GM19238 (cell line): ENCODE data around the gene CADPS2.

Experiments
- DNase-seq: peaks from one replicate; pipeline ENCODE4 v3.0.0; 2011; ENCODE audit warnings: low spot score; ENCODE audit not compliant: insufficient read length

CADPS2 gene

GRCh38 chr7:122457969-122458368 is 428.3 kb downstream of the CADPS2 start:
- DNase-seq = no peak

DNA sequence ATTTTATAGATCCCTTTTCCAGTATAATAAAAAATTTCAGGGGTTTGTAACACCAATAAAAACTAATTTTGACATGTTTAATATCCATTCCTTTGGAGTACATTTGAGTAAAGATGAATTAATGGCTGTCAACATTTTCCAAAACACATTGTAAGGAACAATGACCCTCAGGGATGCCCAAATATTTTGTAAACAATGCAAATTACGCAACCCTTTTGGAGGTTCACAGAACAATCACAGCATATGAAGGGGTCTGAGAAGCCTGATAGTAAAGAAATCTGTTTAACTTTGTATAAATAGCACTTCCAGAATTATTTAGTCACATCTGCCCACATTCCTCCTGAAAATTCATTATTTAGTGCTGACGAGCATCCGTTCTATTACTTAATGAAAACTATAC is 428.9 kb downstream of the CADPS2 start:
- no peak for DNase-seq

DNA sequence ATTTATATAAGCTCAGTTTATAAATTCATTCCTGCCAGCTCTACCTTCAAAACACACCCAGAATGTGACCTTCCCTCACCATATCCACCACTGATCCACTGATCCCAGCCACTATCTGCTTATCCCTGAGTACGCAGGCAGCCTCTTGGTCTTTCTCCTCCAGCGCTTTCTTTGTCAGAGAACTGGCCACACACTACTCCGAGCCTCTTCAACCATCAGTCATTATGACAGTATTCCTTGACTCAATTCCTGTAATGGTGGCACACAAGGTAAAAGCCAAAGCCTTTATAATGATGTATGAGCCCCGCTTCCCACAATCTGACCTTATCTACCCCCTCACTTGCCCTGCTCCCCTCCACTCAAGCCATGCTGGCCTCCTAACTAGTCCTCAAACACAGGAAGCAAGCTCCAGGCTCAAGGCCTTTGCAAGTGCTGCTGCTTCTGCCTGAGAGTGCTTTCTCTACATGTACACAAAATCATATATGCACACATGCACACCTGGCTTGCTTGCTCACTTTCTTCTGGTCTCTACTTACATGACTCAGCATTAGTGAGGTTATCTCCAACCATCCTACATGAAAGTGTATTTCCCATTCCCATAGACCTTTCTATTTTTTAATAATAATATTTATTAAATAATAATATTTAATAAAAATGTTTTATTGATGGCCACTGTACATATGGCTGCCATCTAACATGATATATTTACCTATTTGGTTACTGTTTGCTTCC is 431.3 kb downstream of the CADPS2 start:
- no peak for DNase-seq

GRCh38 chr7:122453432-122453831 is 432.8 kb downstream of the CADPS2 start:
- no peak for DNase-seq

DNA sequence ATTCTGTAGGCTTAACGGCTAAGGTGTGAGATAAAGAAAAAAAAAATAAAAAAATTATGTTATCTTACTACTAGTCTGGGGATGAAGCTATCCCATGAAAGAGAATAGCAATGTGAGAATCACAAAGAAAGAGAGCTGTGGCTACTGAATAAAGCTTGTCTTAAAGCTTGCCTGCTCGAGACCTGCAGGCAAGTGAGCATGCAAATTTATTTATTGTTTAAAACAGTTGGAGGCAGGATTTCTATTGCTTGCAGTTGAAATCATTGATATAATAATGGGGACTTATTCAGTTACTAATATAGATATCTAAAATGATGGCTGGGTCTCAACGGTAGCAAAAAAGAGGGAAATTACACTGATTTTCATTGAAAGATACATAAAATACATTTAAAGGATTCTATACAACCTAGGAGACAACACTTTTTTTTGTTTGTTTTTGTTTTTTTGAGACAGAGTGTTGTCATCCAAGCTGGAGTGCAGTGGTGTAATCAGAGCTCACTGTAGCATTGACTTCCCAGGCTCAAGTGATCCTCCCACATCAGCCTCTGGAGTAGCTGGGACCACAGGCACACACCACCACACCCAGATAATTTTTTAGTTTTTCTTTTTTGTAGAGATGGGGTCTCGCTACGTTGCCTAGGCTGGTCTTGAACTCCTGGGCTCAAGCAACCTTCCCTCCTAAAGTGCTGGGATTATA is 437.2 kb downstream of the CADPS2 start:
- no peak for DNase-seq

DNA sequence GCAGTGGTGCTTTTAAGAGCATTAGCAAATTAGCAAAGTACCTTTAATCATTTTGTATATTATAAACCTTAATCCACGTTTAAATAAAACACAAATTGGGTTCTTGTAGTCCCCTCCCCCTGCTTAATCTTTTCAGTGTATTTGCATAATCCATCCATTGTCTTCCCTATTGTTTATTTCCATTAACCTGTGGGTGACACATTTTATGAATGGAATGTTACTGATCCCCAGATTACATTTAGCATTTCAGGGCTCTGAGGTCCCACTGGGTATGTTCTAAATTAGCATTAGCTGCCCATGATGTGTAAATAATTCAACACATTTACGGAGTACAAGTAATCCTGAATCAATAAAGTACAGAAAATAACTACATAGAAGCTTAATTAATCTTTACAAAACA is 443.3 kb downstream of the CADPS2 start:
- DNase-seq = no peak

GRCh38 chr7:122438492-122438891 is 447.8 kb downstream of the CADPS2 start:
- no peak for DNase-seq

GRCh38 chr7:122438006-122438405 is 448.3 kb downstream of the CADPS2 start:
- DNase-seq = no peak

- no peak for DNase-seq
Measured at GRCh38 chr7:122433765-122434164, 452.5 kb downstream of the CADPS2 start.

- no peak for DNase-seq
Measured at GRCh38 chr7:122430710-122431109, 455.6 kb downstream of the CADPS2 start.

DNA sequence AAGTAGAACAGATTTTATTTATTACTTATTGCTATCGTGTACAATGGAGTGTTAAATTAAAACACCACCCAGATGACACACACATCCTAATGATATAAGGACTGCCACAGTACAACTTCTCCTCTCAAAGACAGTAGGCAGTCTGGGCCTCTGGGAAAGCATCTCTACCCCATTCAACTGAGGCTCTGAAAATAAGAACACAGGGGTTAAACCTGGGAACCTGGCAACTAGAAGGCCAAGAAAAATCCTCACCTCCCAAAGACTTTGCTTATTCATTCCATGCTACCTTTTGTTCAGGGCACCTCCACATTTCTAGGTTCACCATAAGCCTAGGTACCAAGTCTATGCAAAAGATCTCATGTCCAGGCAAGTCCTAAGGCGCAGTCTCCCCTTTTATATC is 456.3 kb downstream of the CADPS2 start:
- DNase-seq = no peak

- no peak for DNase-seq
Measured at GRCh38 chr7:122425731-122426130, 460.5 kb downstream of the CADPS2 start.

DNA sequence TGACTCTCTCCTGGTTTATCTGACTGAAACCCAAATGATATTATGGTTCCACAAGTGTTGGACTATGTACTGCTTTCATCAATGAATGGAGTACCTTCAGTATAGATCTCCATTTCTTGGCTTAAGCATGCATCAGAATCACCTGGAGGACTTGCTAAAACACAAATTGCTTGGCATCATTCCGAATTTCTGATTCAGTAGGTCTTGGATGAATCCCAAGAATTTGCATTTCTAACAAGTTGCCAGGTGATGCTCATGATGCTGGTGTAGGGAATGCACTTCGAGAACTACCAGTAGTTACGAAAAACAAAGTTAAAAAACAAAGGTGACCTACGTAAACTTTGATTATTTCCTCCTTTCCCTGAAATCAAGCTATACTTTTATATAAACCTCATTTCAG is 462.7 kb downstream of the CADPS2 start:
- no peak for DNase-seq

- DNase-seq = no peak
Measured at GRCh38 chr7:122416336-122416735, 469.9 kb downstream of the CADPS2 start.

- DNase-seq = no peak
Measured at GRCh38 chr7:122415510-122415909, 470.8 kb downstream of the CADPS2 start.

DNA sequence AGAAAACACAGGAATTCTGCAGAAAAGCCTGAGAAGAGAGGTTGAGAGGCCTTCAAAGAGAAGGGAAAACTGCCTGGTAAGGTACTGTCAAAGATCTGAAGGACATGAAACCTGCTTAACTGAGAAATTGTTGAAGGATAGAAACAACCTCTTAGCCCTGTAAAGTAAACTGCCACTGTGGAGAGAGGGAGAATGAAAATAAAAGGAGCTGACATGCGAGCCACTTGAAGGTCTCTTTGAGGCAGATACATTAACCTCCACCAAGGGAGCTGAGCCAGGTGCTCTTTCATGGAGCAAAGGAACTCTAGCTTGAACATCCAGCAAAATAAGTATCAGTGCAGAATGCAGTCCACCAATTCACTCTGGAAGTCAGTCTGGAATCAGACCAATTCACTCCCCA is 472.9 kb downstream of the CADPS2 start:
- no peak for DNase-seq

- no peak for DNase-seq
Measured at GRCh38 chr7:122412883-122413282, 473.4 kb downstream of the CADPS2 start.

DNA sequence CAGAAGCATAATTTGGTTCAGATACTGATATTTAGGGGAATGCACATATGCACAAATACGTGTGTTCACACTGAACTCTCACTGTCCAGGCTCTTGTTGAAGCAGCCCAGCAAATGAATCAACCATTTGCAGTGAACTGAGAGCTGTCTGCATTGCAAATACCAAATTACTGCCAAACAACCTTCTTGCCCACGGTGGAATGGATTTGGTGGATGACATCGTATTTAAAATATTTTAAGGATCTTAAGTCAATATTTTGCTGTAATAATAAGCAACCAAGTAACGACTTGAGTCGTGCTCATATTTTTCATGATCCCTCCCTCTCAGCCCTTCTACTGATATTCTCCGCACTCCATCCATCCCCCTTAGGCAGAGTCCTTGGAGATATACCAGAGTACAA is 473.8 kb downstream of the CADPS2 start:
- DNase-seq = no peak

GRCh38 chr7:122407195-122407594 is 479.1 kb downstream of the CADPS2 start:
- no peak for DNase-seq

GRCh38 chr7:122403113-122403512 is 483.1 kb downstream of the CADPS2 start:
- no peak for DNase-seq

DNA sequence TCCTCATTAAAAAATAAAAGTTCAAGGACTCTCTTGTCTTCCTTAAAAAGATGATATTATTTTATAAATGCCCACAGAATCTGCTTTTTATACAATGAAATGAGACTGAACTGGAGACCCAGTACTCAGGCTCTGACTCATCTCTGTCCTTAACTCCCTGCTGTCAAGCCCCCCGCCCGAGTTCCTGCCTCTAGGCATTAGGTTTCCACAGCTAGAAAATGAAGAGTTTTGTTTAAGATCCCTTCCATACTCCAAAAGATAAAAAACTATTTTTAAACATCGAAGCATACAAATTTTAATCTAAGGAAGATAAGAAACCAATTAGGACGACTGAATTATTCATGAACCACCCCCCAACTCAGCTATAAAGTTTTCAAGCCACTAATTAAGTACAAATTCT is 484.0 kb downstream of the CADPS2 start:
- DNase-seq = no peak

- no peak for DNase-seq
Measured at GRCh38 chr7:122397381-122397780, 488.9 kb downstream of the CADPS2 start.

GRCh38 chr7:122394512-122394911 is 491.7 kb downstream of the CADPS2 start:
- DNase-seq = no peak
